D721Med (cell line): ENCODE measurements around the gene P2RY14.

ENCODE experiments used
- DNase-seq: peaks from one replicate; pipeline ENCODE4 v3.0.0; 2011; ENCODE audit warnings: low spot score; ENCODE audit not compliant: insufficient read length
- FAIRE-seq: peaks from 2 replicates; lab custom pipeline; 2011; peaks lifted over from hg19 to GRCh38; lab: Jason Lieb, UNC
- CTCF ChIP-seq: IDR thresholded peaks from 2 replicates; pipeline ENCODE4 v1.5.1; 2012; ENCODE audit warnings: mild to moderate bottlenecking, control low read depth; ENCODE audit not compliant: insufficient read depth; ENCODE audit errors: missing control alignments

Gene P2RY14

GRCh38 chr3:151213151-151213550 is 65.2 kb downstream of the P2RY14 start:
- no peak for DNase-seq
- no peak for TF ChIP-seq CTCF
- FAIRE-seq = no peak

- FAIRE-seq (no peak), DNase-seq (no peak)
- no peak for TF ChIP-seq CTCF
Observed at GRCh38 chr3:151210676-151211381, 67.5 kb downstream of the P2RY14 start.

GRCh38 chr3:151209654-151210053 is 68.7 kb downstream of the P2RY14 start:
- TF ChIP-seq CTCF = no peak
- no peak for FAIRE-seq
- DNase-seq = no peak

- FAIRE-seq = no peak
- TF ChIP-seq CTCF = no peak
- DNase-seq = no peak
Observed at GRCh38 chr3:151206201-151206600, 72.1 kb downstream of the P2RY14 start.

- DNase-seq (no peak), FAIRE-seq (no peak)
- TF ChIP-seq CTCF = no peak
Observed at GRCh38 chr3:151205482-151205881, 72.9 kb downstream of the P2RY14 start.

- DNase-seq = no peak
- FAIRE-seq = no peak
- TF ChIP-seq CTCF = no peak
Observed at GRCh38 chr3:151204530-151205402, 73.6 kb downstream of the P2RY14 start.

GRCh38 chr3:151203051-151203420 is 75.3 kb downstream of the P2RY14 start, which contains the start of gene GPR171:
Gene GPR171 (minus strand): TSS chr3:151203216. CDS start chr3:151199386, 3,830 bp downstream.
- DNase-seq = no peak
- no peak for FAIRE-seq
- no peak for TF ChIP-seq CTCF
